Mucosa of descending colon (tissue), 3 donors: ENCODE results near the gene TULP3. TPM values are rescaled to one million over a fixed set of nuclear protein-coding genes. Genes with fewer than 3 reads are reported as not detected.
A peak's percentile ranks its signal among the peaks of the same experiment; 100 is the strongest.

Experiments
- ATAC-seq: fragments of 200-7000 bp; cut with Tn5 transposase; one replicate; pipeline ENCODE4 v1.9.1; 2020; ENCODE audit warnings: mild to moderate bottlenecking, moderate library complexity
- DNase-seq, 3 donors: peaks; one replicate each; pipeline ENCODE4 v3.0.0-alpha.2; 2020
- H3K36me3 ChIP-seq: fragments of 200-600 bp; one replicate; pipeline ENCODE4 v1.8.0; 2021; ENCODE audit warnings: low read depth, mild to moderate bottlenecking
- H3K4me1 ChIP-seq: fragments of 200-600 bp; one replicate; pipeline ENCODE4 v1.8.0; 2021; ENCODE audit warnings: low read depth, mild to moderate bottlenecking
- H3K4me3 ChIP-seq: fragments of 200-600 bp; one replicate; pipeline ENCODE4 v1.8.0; 2021; ENCODE audit warnings: mild to moderate bottlenecking
- H3K9me3 ChIP-seq: fragments of 200-600 bp; one replicate; pipeline ENCODE4 v1.8.0; 2021; ENCODE audit warnings: mild to moderate bottlenecking
- CTCF ChIP-seq: fragments of 200-600 bp; IDR thresholded peaks from one replicate; pipeline ENCODE4 v1.8.0; 2022; ENCODE audit warnings: antibody characterized with exemption, mild to moderate bottlenecking
- intact Hi-C, 2 donors: fragments of 100-400 bp; cut with DNase I in 1 of 2; cut with micrococcal nuclease in 1 of 2; formaldehyde crosslinking; loops; one replicate each; pipeline versions ENCODE4 v1.11.0 to v1.11.1; 2022; cut with DNase I, micrococcal nuclease
- total RNA-seq, 3 donors: library from RNA; stranded (reverse); fragmentation: NEBNext Ultra II Directional in 2 of 3; extraction: Animal tissue kit (Norgen Biotek cat#: 25700) in 2 of 3; gene quantifications; one replicate each; pipeline versions ENCODE4 v1.2.1 to v1.2.4, GENCODE V29; 2021 to 2023
- donor health status: DM: no; HTN: no; CAD: no; lungs with moderate emphysema.
- donor health status: DM: no; HTN: no; CAD: no.
- donor health status: DM: no; HTN: yes; CAD: no.

Gene TULP3
- total RNA-seq, 3 donors from 2014 or later = 7.9 to 18.2 (median 8.2) TPM

- intact Hi-C loops = no loop called here
- H3K4me3 ChIP-seq = no peak overlapping the region
- H3K4me1 ChIP-seq = no peaks in the 10 kb centered on the region
- no peak for TF ChIP-seq CTCF
- H3K36me3 ChIP-seq = no peaks in the 10 kb centered on the region
- DNase-seq = no peak
- ATAC-seq = no peak
- no peaks in the 10 kb centered on the region for H3K9me3 ChIP-seq
Observed at GRCh38 chr12:2937500-2937899, 46.8 kb downstream of the TULP3 start.

DNA sequence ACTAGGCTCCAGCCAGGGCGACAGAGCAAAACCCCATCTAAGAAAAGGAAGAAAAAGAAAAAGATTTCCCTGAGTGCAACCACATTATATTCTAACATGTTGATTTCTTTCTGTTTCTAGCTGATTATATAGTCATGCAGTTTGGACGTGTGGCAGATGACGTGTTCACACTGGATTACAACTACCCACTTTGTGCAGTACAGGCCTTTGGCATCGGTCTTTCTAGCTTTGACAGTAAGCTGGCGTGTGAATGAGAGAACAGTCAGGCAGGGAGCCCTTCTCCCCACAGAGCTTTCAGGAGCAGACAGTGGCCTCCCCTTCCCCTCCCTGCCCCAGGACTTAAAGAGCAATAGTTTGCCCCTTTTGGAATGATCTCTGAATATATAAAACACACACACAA, 48.5 kb downstream of the TULP3 start:
- intact Hi-C loops = no loop called here
- no peak for ATAC-seq
- no peak for TF ChIP-seq CTCF
- no peak for DNase-seq
- no peaks in the 10 kb centered on the region for H3K36me3 ChIP-seq
- H3K9me3 ChIP-seq = no peaks in the 10 kb centered on the region
- no peaks in the 10 kb centered on the region for H3K4me1 ChIP-seq
- H3K4me3 ChIP-seq = no peak overlapping the region

- DNase-seq (no peak), ATAC-seq (no peak)
- H3K4me1 ChIP-seq = no peaks in the 10 kb centered on the region
- no peak overlapping the region for H3K4me3 ChIP-seq
- intact Hi-C loops = no loop called here
- TF ChIP-seq CTCF = no peak
- H3K36me3 ChIP-seq = no peaks in the 10 kb centered on the region
- H3K9me3 ChIP-seq = no peaks in the 10 kb centered on the region
Observed at GRCh38 chr12:2940564-2940963, 49.9 kb downstream of the TULP3 start.

GRCh38 chr12:2941524-2941923, 50.8 kb downstream of the TULP3 start:
- DNase-seq (no peak), ATAC-seq (no peak)
- TF ChIP-seq CTCF = no peak
- Histone ChIP-seq H3K4me3 (no peak overlapping the region), H3K36me3 (no peaks in the 10 kb centered on the region), H3K9me3 (no peaks in the 10 kb centered on the region), H3K4me1 (no peaks in the 10 kb centered on the region)
- intact Hi-C loops = no loop called here

GRCh38 chr12:2944401-2945047, 53.8 kb downstream of the TULP3 start:
- DNase-seq (peak; percentile 52 to 79 (median 66)), ATAC-seq (peak; percentile 91)
- Histone ChIP-seq H3K4me3 (no peak overlapping the region), H3K4me1 (no peaks in the 10 kb centered on the region), H3K36me3 (no peaks in the 10 kb centered on the region), H3K9me3 (no peaks in the 10 kb centered on the region)
- intact Hi-C loops = no loop called here
- peak; percentile 79 for TF ChIP-seq CTCF

DNA sequence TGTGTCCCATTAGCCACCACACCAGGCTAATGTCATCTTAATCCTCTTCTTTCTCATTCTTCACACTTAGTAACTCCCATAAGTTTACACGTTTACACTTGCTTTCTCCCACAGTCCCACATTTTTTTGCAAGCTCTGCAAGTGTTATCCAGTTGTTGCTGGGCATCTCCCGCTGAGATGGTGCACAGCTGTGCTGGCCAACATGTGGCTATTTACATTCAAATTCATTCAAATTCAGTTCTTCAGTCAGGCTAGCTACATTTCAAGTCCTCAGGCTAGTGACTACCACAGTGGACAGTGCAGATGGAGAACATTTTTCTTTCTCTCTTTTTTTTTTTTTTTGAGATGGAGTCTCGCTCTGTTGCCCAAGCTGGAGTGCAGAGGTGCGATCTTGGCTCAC, 58.7 kb downstream of the TULP3 start:
- no peak overlapping the region for H3K4me3 ChIP-seq
- TF ChIP-seq CTCF = no peak
- no peaks in the 10 kb centered on the region for H3K36me3 ChIP-seq
- H3K4me1 ChIP-seq = no peaks in the 10 kb centered on the region
- no peak for DNase-seq
- ATAC-seq = no peak
- intact Hi-C loops = no loop called here
- no peaks in the 10 kb centered on the region for H3K9me3 ChIP-seq
